Measurements from ENCODE around the gene RELN.

GRCh38 chr7:103446049-103446520 is 543.4 kb downstream of the RELN start, which contains the start of gene SLC26A5:
- no peak for TF ChIP-seq ZNF687 (IDR thresholded peaks at IDR 0.05)
- no peak for TF ChIP-seq CTCF (IDR thresholded peaks at IDR 0.05 in 2 of 3, conservative IDR thresholded peaks at IDR 0.05 in 1 of 3; ENCODE audit: control insufficient read depth in 2 of 3, extremely low read depth in 1 of 3, insufficient read depth in 1 of 3, low read depth in 3 of 3, low read length in 3 of 3)
- no peak for TF ChIP-seq NBN (IDR thresholded peaks at IDR 0.05)
- TF ChIP-seq ASH2L (IDR thresholded peaks at IDR 0.05; ENCODE audit: borderline replicate concordance, low read depth) = no peak
- TF ChIP-seq CBX3 (IDR thresholded peaks at IDR 0.05; ENCODE audit: borderline replicate concordance, low read depth) = no peak
- TF ChIP-seq GABPA (IDR thresholded peaks at IDR 0.05; ENCODE audit: low read depth) = no peak

All from GM12878 (cell line).